22Rv1 (cell line): ENCODE measurements around the gene PAK3.

ENCODE experiments used
- CTCF ChIP-seq: fragments of 450-650 bp; IDR thresholded peaks from 2 replicates; pipeline ENCODE4 v1.5.1; 2017; ENCODE audit warnings: mild to moderate bottlenecking
- ZFX ChIP-seq: fragments of 450-650 bp; IDR thresholded peaks from 2 replicates; pipeline ENCODE4 v1.6.1; 2017; ENCODE audit warnings: antibody characterized with exemption, borderline replicate concordance

DNA sequence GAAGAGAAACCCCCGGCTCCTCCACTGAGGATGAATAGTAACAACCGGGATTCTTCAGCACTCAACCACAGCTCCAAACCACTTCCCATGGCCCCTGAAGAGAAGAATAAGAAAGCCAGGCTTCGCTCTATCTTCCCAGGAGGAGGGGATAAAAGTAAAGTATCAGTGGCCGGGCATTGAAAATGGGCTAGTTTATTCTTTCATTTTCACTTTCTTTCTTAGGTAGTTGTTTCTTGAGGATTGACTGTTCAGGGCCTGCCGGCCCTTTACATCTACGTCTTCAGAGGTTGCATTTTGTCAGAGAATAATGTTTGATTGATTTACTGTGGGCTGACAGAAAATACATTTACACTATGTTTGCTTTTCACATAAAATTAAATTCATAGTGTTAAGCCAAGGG, 27.1 kb downstream of the PAK3 start:
- TF ChIP-seq CTCF (no peak), ZFX (no peak)
